HG02870 (cell line): ENCODE measurements around the gene C19orf25.
"Not testable (repeated sequence)": the region's sequence is repeated elsewhere in the genome, so short reads cannot be mapped to it uniquely, and the experiment has no call there.

Experiments used
- ATAC-seq: cut with Tn5 transposase; IDR thresholded peaks from one replicate; pipeline ENCODE4 v1.9.1; 2021; ENCODE audit warnings: mild to moderate bottlenecking, moderate library complexity; ENCODE audit not compliant: unreplicated experiment

Gene C19orf25

GRCh38 chr19:1478934-1479707, at the start of gene C19orf25:
Gene C19orf25 (minus strand): TSS chr19:1479215. CDS start chr19:1478903, 312 bp downstream.
- ATAC-seq, result peak; percentile 90

GRCh38 chr19:1527650-1528309, 48.8 kb upstream of the C19orf25 start:
- ATAC-seq, result no peak

- no peak for ATAC-seq
Observed at GRCh38 chr19:1526979-1527649, 48.1 kb upstream of the C19orf25 start.

GRCh38 chr19:1526066-1526778, 47.2 kb upstream of the C19orf25 start:
- ATAC-seq, result no peak

- ATAC-seq, result no peak
Observed at GRCh38 chr19:1525343-1525742, 46.3 kb upstream of the C19orf25 start.

GRCh38 chr19:1524972-1525325, 45.9 kb upstream of the C19orf25 start:
- ATAC-seq, result no peak

GRCh38 chr19:1524287-1524971, 45.4 kb upstream of the C19orf25 start:
- no peak for ATAC-seq

- ATAC-seq, result no peak
Observed at GRCh38 chr19:1523412-1524286, 44.6 kb upstream of the C19orf25 start, which contains the start of gene PLK5. Gene PLK5 (plus strand): TSS chr19:1524077. CDS start chr19:1526997, 2,920 bp downstream.

- ATAC-seq, result no peak
Observed at GRCh38 chr19:1522838-1523237, 43.8 kb upstream of the C19orf25 start.

GRCh38 chr19:1522061-1522460, 43.0 kb upstream of the C19orf25 start:
- no peak for ATAC-seq

GRCh38 chr19:1521636-1522035, 42.6 kb upstream of the C19orf25 start:
- no peak for ATAC-seq

GRCh38 chr19:1520203-1520780, 41.3 kb upstream of the C19orf25 start:
- ATAC-seq, result no peak

- not testable (repeated sequence) for ATAC-seq
Observed at GRCh38 chr19:1519802-1520201, 40.8 kb upstream of the C19orf25 start.

- no peak for ATAC-seq
Observed at GRCh38 chr19:1518471-1518870, 39.5 kb upstream of the C19orf25 start.

- no peak for ATAC-seq
Observed at GRCh38 chr19:1516395-1516753, 37.4 kb upstream of the C19orf25 start.

- ATAC-seq, result no peak
Observed at GRCh38 chr19:1514986-1515721, 36.1 kb upstream of the C19orf25 start.

GRCh38 chr19:1514295-1514661, 35.3 kb upstream of the C19orf25 start:
- ATAC-seq, result no peak

GRCh38 chr19:1513499-1514294, 34.7 kb upstream of the C19orf25 start:
- ATAC-seq, result no peak
